HG03097 (cell line): ENCODE measurements around the gene CEBPG.

ENCODE experiments used
- ATAC-seq: cut with Tn5 transposase; IDR thresholded peaks from one replicate; pipeline ENCODE4 v1.9.1; 2021; ENCODE audit not compliant: unreplicated experiment, low FRiP score

CEBPG gene

GRCh38 chr19:33377586-33378475 is 4.3 kb downstream of the CEBPG start:
- ATAC-seq = no peak

GRCh38 chr19:33379151-33379829 is 5.8 kb downstream of the CEBPG start:
- ATAC-seq = no peak

GRCh38 chr19:33381101-33381500 is 7.6 kb downstream of the CEBPG start:
- ATAC-seq = no peak

- no peak for ATAC-seq
Observed at GRCh38 chr19:33382006-33382405, 8.5 kb downstream of the CEBPG start.

GRCh38 chr19:33382982-33383381 is 9.5 kb downstream of the CEBPG start:
- ATAC-seq = no peak

GRCh38 chr19:33383720-33384292 is 10.3 kb downstream of the CEBPG start:
- no peak for ATAC-seq

- ATAC-seq = no peak
Observed at GRCh38 chr19:33384983-33385382, 11.5 kb downstream of the CEBPG start.

GRCh38 chr19:33385956-33386355 is 12.4 kb downstream of the CEBPG start:
- no peak for ATAC-seq

GRCh38 chr19:33386361-33386858 is 12.9 kb downstream of the CEBPG start:
- ATAC-seq = no peak

- ATAC-seq = no peak
Observed at GRCh38 chr19:33387351-33388230, 14.1 kb downstream of the CEBPG start.

- no peak for ATAC-seq
Observed at GRCh38 chr19:33388231-33388724, 14.8 kb downstream of the CEBPG start.

GRCh38 chr19:33388725-33389420 is 15.4 kb downstream of the CEBPG start:
- ATAC-seq = no peak

GRCh38 chr19:33389421-33390100 is 16.1 kb downstream of the CEBPG start:
- ATAC-seq = no peak

GRCh38 chr19:33390101-33390907 is 16.8 kb downstream of the CEBPG start:
- ATAC-seq = no peak

- no peak for ATAC-seq
Observed at GRCh38 chr19:33390908-33391630, 17.6 kb downstream of the CEBPG start.

- ATAC-seq = no peak
Observed at GRCh38 chr19:33391631-33392249, 18.2 kb downstream of the CEBPG start.
